GM21447 (cell line): Measurements from ENCODE around the gene WDR86.

ENCODE experiments used
- ATAC-seq: cut with Tn5 transposase; IDR thresholded peaks from one replicate; pipeline ENCODE4 v1.9.1; 2021; ENCODE audit not compliant: unreplicated experiment

The WDR86 gene

DNA sequence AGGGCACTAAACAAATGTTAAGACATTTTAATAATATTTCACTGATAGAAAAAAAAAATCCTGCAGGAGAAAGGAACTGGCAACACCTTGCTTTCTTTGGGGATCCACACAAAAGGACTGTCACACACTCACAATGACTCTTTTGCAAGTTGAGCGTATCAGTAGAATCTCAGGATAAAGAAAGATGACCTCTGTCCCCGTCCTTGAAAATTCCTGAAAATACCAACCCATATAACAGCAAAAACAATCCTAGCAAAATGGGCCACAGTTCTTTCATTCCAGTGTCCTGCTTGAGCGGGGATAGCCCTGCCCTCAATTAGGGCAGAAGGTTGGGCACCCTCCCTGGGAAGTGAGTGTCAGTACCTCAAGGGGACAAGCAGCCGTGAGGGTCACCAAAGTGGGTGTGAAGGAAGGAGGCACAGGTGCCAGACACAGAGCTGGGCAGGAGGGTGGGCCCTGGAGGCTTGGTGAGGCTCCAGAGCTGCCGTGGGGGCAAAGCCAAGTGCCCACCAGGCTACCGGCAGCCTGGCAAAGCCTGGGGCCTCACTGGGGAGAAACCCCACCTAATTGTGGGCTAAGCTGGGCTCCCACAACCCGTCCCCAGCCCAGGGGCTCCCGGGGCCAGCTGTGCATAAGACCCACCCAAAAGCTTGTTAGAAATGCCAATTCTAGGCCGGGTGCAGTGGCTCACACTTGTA lies 2.8 kb downstream of the WDR86 start:
- ATAC-seq = no peak

DNA sequence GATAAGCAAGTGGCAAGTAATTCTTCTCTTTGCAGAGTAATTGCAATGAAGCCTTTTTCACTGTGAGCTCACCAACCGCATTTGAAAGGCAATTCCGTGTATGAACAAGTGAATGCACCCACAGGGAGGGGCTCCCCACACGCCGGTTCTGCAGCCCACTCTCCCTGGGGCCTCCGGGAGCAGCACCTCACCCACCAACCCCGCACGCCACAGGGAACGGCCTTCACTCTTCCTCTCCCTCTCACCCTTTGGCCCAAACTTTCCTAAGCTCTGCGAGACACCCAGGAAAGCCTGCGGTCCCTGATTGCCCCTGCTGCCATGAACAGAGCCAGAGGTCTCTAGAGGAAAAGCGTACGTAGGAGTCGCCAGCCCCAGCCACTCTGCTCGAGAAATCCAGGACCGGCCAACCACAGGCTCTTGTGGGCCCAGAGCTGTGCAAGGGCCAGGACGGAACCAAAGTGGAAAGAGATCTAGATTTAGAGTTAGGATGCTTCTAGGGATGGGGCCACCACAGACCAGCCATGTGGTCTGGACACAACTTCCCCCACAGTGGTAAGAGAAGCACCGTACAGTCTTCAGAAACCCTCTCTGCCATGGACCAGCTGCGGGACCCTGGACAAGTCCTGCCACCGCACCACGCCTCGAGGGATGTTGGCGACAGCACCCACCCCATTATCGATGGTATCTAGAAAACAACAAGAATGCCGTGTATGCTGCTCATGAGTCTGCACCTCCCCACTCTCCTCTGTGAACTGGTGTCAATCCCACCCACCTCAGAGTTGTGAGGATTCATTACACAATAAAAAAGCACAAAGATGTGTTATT lies 3.6 kb downstream of the WDR86 start:
- no peak for ATAC-seq

DNA sequence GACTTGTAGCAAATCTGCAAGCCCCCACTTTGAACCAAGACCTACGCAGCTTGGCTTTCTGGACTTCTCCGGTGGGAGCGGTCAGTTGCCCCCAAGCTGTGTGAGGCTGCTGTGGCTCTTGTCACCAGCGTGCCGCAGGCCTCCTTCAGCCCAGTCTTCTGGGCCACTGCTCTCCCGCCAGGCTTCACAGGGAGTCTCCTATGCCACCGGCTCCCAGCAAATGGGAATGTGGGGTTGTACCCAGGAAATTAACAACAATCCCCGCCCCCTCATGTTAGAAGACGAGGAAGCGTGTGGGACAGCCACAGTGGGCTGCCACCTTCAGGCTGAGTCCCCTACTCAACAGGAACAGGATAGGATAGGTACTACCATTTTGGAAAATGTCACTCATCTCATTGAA lies 4.2 kb downstream of the WDR86 start:
- no peak for ATAC-seq

DNA sequence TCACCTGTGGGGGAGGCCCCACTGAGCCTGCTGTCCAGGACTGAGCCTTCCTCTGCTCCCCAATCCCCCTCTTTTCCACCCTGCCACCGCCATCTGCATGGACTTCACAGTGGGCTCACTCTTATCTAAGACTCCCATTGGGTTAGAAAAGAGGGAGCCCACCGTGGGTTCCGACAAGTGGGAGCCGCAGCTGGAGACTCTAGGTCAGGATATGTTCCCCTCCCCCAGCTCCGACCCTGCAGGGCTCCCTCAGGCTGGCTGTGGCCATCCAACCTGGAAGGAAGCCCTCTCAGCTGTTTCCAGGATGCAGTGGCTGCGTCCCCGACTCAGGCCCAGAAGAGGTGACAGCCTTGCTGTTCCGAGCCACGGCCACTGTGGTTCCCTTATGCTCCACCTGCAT lies 4.8 kb downstream of the WDR86 start:
- ATAC-seq = no peak

DNA sequence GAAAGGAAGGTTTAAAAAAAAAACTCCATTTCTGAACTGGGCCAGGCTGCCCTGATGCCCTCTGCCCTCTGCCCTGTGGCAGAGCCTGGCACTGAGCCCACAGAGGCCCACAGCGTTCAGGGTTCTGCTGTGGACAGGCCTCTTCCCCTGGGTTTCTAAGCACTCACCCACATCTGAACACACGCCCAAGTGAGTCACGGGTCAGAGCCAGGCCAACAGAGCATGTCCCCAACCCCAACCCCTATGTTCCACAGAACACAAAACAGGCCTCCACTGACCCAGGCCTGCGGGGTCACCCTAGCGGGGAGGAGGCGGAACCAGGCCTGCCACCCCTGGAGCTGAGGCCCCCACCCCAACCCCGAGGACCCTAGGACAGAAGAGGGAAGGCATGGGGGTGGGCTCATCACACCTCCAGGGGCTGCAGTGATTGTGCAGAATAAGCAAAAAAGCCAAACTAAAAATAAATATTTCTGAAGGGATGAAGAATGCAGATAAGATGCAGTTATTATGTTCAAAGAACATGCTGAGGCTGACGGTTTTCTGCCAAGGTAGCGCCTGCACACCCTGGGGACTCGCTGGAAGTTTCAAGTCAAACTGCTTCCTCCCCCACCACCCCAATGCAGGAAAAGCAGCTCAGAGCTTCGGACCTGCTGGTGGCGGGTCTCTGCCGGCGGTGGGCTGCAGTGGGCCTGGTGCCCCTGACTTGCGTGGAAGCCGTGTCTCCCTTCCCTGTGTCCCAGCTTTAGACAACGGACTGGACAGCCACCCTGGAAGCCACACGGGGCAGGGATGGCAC lies 5.4 kb downstream of the WDR86 start:
- no peak for ATAC-seq

DNA sequence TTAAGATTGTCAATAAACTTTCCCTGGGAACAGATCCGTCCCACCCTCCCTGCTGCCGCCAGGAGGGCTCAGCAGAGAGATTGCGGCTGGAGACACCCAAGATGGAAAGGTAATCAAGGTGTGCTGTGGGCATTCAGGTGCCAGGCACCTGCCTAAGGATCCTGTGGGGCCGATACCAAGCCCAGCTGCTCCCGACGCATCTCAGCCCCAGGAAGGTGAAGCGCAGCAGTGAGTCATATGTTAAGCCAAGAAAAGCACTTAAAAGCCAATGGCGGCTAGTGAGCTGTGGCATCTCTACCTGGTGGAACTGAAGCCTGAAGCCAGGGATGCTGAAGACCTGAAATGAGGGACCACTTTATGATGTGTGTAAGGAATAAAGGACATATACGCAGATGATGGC lies 6.1 kb downstream of the WDR86 start:
- no peak for ATAC-seq

DNA sequence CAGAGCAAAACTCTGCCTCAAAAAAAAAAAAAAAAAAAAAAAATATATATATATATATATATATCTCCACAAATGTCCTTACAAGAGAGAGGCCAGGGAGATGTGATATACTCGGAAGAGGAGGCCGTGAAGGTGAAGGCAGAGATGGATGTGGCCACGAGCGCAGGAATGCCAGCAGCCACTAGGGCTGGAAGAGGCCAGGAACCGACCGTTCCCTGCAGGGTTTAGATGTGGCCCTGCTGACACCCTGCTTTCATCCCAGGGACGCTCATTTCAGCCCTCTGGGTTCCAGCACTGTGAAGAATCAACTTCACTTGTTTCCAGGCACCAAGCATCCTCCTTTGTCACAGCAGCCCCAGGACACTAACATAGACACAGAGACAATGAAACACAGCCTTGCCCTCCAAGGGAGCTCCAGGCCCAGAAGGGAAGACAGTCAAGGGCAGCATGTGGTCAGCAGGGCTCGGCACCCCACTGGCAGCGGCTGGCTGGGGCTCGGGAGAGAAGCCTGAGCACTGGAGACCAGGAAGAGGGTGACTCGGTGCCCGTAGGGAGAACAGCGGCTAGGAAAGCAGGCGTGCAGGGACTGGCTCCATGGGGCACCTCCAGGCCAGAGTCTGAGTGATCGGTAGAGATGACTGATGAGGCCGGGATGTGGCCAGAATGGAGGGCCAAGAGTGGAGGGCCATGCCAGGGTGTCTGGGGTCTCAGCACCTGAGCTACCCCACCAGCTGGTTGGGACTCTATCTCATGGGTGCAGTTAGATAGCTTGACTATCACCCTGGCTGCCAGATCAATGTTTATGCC lies 7.6 kb downstream of the WDR86 start:
- ATAC-seq = no peak

DNA sequence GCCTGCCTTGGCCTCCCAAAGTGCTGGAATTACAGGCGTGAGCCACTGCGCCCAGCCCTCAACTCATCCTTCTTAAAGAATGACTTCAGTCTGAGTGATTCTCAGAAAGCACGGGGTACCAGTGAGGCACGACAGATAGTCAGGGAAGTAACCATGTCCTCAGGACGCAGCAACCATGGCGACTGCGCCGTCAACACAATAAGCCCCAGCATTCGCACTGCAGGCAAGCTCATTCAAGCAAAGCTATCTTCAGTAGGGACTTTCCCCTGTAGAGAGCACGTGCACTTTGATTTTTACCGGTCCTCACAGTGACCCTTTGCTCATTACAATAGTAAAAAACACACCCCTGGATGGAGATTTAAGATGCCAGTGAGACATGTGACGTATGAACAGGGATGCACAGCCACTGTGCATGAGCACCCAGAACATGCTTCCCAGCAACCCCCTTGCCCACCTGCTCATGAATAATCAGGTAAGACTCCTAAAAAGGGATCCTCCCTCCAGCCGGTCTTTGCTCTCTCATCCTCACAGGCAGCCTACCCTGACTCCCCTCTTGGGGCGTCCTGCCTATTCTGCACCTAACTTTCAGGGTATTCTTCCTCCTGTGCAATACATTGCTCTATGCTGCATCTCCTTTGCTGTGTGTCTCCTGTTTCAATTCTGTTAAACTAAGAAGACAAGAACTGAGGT lies 9.1 kb downstream of the WDR86 start:
- peak; percentile 75 for ATAC-seq

DNA sequence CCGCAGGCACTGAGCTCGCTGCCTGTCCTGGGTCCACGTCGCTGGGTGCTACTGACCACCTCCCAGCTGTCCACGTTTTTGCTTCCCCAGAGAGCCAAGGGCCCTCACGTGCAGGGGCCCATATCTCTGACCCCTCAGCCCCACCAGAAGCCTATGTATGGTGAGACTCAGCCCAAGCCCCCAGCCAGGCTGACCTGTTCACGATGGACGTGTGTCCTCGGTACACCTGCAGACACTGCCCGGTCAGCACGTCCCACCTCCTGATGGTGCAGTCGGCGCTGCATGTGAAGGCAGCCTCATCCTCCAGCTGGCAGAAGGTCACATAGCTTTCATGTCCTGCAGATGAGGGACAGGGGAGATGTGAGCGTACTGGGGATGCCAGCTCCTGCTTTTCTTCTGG lies 9.9 kb downstream of the WDR86 start:
- ATAC-seq = no peak

DNA sequence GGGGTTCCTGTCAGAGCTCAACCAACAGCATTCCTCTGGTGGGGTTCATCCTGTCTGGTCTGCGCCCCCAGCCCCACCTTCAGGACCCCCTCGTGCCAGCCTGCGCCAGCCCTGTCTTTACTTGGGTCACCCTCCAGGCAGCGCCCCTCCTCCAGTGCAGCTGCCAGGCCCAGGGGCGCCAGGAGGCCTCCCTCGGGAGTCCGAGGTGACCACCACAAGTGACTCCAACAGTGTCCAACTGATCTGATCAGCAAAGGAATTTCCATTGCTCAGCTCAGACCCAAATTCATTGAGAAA lies 10.6 kb downstream of the WDR86 start:
- ATAC-seq = no peak

DNA sequence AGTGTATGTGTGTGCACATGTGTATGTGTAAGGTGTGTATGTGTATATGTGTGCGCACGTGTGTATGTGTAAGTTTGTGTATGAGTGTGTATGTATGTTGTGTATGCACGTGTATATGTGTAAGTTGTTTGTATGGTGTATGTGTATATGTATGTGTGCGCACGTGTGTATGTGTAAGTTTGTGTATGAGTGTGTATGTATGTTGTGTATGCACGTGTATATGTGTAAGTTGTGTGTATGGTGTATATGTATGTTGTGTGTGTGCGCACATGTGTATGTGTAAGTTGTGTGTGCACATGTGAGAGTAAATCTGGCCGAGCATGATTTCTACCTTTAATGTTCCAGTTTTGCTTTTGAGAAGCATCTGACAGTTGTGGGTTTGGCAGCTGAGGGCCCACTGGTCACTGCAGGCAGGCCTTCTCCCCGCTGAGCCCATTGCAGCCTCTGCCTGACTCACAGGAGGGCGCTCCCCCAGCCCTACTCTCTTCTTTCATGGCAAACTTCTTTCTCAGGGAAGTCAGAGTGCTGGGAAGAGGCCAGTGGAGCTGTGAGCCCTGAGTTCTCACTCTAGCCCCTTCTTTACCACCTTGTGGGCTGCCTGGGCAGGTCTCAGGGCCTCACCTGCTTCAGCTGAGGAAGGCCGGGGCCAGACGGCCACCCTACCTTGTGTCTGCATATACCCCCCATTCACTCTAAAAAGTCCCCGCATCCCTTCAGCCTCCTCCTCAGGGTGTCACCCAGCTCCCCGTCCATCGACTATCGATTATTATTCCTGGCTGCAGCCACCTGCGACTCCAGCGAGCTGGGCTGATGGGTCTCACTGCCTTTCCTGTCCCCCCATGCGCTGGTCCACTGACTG lies 11.2 kb downstream of the WDR86 start:
- ATAC-seq = no peak

DNA sequence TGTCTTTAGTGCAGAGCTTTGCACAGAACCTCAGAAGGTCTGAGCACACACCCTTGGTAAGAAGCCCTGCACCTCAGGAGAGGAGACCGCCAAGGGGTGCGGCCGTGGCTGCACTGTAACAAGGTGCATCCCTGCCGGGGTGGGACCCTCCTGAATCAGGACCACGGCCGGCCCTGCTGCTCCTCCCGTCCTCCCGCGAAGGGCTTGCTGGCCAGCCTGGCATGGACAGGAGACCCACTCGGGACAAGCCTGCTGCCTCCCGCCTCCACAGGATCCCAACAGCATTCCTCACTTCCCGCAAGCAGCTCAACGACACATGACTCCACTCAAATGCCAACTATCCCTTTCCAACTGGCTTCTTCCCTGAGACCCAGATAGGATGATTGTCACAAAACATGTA lies 12.8 kb downstream of the WDR86 start:
- no peak for ATAC-seq

DNA sequence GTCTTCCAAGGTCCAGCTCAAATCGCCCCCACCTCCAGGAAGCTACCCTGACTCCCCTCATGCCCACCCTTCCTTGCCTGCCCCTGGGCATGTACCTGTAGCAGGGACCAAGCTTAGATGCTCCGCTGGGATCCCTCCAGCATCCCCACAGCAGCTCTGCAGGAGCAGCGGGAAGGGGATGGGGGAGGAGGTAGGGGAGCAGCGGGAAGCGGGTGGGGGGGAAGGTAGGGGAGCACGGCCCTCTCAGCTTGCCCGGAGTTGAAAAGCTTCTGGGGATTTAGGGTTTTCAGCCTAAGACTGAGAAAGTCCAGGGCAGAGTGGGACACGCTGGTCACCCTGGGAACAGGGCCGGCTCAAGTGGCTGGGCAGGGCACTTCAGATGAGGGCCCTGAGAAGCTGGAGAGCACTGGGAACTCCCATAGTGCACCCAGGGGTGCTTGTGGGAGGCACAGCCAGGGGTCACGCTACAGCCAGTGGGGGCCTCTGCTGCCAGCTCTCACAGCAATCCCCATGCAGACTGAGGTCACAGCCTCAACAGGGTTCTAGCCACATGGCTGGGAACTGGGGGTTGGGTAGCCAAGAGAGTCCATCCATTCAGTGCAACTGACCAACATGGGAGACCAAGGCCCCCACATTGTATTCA lies 13.4 kb downstream of the WDR86 start:
- ATAC-seq = no peak

DNA sequence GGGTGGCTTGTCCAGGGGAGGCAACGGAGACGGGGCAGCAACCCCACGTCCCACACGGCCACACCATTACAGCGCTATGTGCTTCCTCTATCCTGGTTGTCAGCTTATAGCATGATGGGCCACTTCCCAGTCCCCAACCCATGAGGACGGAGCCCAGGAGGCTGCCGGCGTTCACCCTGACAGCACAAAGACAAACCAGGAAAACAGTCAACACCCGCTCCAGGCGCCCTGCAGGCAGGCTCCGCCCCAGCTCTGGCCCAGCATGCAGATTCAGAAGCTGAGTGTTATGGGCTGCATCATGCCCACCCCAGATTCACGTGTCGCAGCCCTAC lies 14.8 kb downstream of the WDR86 start:
- no peak for ATAC-seq

DNA sequence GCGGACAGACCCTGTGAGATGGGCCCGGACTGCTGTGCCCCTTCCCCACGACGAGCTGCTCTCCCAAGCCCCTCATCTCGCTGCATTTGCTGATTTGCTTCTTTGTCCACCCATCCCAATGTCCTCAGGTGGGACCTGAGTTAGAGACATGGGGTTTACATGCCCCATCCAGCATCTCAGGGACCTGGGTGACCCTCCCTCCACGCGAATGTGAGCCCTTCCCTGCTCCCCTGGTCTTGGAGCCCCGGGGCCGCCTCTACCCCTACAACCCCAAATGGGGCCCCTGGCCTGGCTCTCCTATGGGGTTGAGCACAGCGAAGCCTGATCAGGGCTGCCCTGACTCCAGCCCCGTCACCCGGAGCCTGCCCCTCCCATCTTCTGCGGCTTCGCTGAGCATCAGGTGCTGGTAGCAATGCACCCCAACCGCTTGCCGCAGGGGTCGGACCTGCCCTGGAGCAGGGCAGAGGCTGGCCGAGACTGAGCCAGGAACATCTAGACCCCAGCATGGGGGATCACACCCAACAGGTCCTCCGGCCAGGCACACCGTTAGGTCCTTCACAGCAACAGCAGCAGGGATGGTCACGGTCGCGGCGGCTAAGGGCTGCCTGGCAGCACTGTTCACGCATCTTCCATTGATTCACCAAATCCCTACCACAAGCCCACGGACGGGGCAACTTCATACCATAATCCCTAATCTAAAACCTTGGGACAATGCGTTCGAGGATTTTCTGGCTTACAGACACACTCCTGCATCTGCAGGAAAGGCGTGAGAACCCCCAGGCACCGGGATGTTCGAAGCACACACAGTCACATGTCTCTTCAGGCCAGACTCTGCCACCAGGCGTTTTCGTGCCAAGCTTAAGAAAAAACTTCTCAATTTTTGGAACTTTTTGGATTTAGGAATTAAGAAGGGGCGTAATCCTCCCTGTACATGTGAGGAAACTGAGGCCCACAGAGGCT lies 15.5 kb downstream of the WDR86 start:
- no peak for ATAC-seq

DNA sequence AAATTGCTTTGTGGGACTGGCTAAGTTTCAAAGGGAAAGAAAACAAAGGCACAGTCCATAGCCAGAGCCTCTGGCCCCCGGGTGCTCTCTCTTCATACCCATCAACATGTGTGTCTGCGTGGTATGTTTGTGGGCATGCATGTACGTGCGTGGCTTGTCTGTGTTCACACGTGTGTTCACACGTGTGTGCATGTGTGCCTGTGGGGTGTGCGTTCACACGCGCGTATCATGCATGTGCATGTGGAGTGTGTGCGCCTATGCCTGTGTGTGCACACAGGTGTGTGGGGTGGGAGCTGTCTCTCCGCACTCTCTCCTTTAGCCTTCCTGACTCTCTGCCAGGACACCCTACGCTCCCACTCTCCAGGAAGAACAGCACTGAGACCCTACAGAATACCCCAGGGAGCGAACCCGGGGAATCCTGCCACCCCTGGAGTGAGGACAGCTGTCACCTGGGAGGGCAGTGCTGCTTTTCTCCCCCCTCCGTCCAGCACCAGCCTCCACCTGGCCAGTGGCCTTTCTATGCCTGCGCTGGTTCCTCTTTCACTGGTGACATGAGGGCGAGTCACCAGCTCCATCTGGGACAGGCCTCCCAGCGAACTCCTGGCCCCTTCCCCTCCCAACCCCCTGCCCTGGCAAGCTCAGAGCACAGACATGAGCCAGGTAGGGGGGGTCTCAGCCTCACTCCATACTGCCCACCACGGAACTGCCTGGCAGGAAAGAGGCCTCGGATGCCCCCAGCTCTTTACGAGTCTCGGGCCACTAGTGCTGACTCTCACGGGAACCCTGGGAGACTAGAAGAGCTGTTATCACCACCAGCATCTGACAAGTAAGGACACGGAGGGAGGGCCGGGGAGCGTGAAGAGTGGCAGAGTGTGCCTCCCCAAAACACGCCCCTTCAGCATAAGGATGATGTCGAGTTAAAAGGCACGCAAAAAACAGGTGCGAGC lies 16.5 kb downstream of the WDR86 start:
- no peak for ATAC-seq

DNA sequence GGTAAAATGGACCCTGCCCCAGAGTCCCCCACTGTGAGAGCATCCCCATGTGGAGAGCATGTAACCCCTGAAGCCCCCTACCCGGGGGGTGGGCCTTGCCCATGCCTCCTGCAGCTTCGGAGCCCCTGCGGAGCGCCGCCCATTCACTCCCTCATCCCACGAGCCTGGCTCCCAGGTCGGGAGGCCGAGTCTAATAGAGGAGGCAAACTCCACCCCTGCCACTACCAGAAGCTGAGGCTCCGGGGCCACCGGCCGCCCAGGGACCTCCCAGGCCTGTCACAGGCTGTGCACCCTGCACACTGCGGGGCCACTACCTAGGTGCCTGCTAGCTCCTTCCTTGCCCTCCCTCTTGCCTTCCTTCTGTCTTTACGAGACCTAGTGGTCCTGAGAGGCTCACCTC lies 17.4 kb downstream of the WDR86 start:
- no peak for ATAC-seq
